WI38 (cell line): ENCODE results near the gene SETBP1.

ENCODE experiments used
- H3K4me3 ChIP-seq: 2 replicates; pipeline ENCODE4 v1.5.1; 2011; ENCODE audit warnings: low read depth, mild to moderate bottlenecking, control low read depth, low read length
- CTCF ChIP-seq: IDR thresholded peaks from 2 replicates; pipeline ENCODE4 v1.5.1; 2012; ENCODE audit warnings: low read depth, mild to moderate bottlenecking, control low read depth, low read length

The SETBP1 gene

GRCh38 chr18:44777457-44778192, 96.9 kb downstream of the SETBP1 start:
- H3K4me3 ChIP-seq, result no peak overlapping the region
- TF ChIP-seq CTCF, result no peak

- no peak for TF ChIP-seq CTCF
- no peak overlapping the region for H3K4me3 ChIP-seq
Observed at GRCh38 chr18:44778788-44779187, 98.1 kb downstream of the SETBP1 start.

DNA sequence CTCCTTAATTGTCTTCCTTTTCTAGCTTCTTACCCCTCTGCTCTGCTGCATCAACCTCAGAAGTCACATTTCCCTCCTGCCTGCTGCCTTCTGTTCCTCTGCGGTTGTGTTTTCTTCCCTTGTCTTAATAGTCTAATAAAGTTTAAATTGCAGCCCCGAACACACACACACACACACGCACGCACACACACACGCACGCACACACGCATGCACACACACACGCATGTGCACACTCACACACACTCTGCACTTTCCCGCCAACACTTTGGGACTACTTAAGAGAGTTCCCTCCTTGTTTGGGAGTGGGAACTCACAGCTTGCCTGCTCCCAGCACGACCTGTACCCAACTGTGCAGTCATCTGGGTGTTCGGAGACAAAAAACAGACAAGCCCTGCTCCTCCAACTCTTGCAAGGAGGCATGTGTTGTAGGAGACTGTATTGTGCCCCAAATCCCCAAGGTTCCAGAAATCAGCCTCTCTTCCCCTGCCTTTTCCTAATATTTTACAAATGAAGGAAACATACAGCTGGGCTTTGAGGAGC, 99.1 kb downstream of the SETBP1 start:
- no peak for TF ChIP-seq CTCF
- H3K4me3 ChIP-seq, result no peak overlapping the region

DNA sequence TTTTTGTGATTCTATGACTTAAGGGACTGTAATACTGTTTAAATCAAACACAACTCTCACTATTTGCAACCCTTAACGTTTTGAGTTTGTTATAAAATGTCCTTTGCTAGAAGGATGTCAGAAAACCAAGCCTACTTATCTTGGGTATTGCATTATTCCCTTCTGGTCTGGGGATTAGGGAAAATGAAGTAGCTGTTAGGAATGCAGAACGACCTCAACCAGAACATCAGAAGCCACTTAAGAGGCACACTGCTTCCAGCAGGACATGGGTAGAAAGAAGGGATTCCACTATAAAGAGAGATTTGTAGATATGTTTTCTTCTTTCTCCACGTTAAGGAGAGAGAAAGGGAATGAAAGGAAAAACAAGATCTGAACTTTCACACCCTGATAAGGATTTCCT, 101.2 kb downstream of the SETBP1 start:
- TF ChIP-seq CTCF, result no peak
- H3K4me3 ChIP-seq, result no peak overlapping the region

DNA sequence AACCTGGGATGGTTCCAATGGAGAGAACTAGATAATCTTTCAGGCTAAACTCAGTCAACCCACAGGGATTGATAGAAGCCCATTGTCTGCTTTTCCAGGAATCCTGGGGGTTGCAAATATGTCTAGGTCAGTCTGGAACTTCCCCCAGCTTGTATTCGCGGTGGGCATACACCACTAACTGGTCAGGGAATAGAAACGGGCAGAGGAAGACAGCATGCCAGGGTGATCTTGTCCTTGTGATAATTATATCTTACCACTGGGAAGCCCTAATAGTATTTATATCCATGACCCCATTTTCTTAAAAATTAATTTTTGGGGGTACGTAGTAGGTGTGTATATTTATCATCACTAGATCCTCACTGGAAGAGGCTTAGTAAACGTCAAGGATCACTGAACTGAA, 101.9 kb downstream of the SETBP1 start:
- no peak overlapping the region for H3K4me3 ChIP-seq
- no peak for TF ChIP-seq CTCF

DNA sequence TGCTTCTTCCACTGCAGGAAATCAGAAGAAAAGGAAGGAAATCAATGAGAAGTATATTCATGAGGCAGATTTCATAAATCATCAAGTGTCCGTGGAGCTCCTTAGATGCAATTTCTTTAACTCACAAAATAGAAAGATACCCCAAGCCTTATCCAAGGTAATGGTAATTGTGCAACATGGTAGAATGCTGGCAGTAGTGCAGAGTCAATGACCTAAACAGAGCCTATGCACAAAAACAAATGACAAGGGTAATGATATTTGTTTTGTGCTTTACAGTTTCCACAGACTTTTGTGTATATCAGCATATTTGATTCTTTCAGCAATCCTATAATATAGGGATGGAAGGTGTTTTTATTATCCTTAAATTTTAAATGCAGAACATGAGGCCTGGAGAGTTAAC, 102.7 kb downstream of the SETBP1 start:
- no peak for TF ChIP-seq CTCF
- no peak overlapping the region for H3K4me3 ChIP-seq

- no peak for TF ChIP-seq CTCF
- no peak overlapping the region for H3K4me3 ChIP-seq
Observed at GRCh38 chr18:44786257-44786656, 105.6 kb downstream of the SETBP1 start.
